Heart left ventricle (tissue), 13 donors: ENCODE data around the gene TEF.

ENCODE experiments used
- CTCF ChIP-seq, 12 donors: fragments of 200-600 bp; sonication (generic) in 4 of 12; IDR thresholded peaks; one replicate each; pipeline versions ENCODE4 v1.5.0 to v1.8.0; 2018 to 2022; ENCODE audit warnings: antibody characterized with exemption in 12 of 12, mild to moderate bottlenecking in 5 of 12
- POLR2A ChIP-seq, 2 donors: fragments of 450-650 bp; IDR thresholded peaks; one replicate each; pipeline ENCODE4 v1.6.1; 2017; ENCODE audit warnings: antibody characterized with exemption in 2 of 2, mild to moderate bottlenecking in 2 of 2, moderate library complexity in 2 of 2
- donor health status: ischemic (EF 13 %, LVEDD 7.1; RV severe dilation, severe dysfunction).
- donor health status: DM: no; HTN: yes; CAD: no.
- donor health status: DM: no; HTN: no; CAD: no.
- donor health status: ischemic (EF 25% LVEDD 6.9; RV normal size, moderate dysfunction).
- donor health status: ischemic (EF 25% LVEDD 5.7; RV mildly dilated, moderate dysfunction).
- donor health status: ischemic (EF 35%, LVEDD 5.7; RV mildly dilated, moderate dysfunction).
- donor health status: nonischemic (EF 11% LVEDD 7.7; RV severe dilation, severe dysfunction).
- donor health status: DM: yes; HTN: yes; CAD: no.
- donor health status: PGD.
- donor health status: ischemic (EF 29% LVEDD 5.4; RV normal size, mild dysfunction).
- donor health status: nonischemic (EF 23%, LVEDD 6.1; RV moderate dilation, normal function).

GRCh38 chr22:41343717-41344116 lies 38.0 kb upstream of the TEF start:
- no peak for TF ChIP-seq CTCF (IDR thresholded peaks at IDR 0.05)
- no peak for TF ChIP-seq POLR2A (IDR thresholded peaks at IDR 0.05)
